ENCODE measurements around the gene LAMC3. TPM values are rescaled to one million over a fixed set of nuclear protein-coding genes. Genes with fewer than 3 reads are reported as not detected.

LAMC3 gene
- total RNA-seq, 1 experiment from 2014 or later = 0.36 TPM

GRCh38 chr9:130985606-130986162, 23.3 kb upstream of the LAMC3 start:
- no peaks in the 10 kb centered on the region for H3K9me3 ChIP-seq

DNA sequence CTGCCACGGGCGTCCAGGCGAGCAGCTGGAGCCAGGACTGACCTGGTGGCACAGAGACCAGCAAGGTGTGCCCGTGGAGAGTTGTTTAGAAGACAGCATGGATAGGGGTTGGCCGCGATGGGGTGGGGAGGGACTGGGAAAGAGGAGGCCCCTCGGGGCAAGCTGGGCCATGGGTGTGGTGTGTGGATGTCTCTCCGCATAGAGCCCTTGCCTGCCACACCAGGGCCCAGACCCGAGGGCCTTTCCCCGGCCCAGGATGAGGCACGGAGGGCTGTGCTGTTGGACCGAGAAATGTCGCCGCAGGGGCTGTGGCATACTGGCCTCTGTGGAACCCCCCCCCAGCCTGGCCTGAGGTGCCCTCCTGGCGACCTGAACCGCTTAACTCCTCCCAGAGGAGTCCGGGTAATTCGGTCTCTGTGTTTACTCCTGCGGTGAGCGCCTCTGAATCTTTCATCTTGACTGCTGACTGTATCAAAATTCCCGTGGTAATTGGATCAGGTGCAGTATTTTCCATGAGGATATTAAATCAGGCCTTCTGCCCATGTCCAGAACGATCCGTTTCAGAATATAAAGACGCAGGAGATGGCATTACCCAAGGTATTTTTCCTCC, 22.5 kb upstream of the LAMC3 start:
- Histone ChIP-seq H3K9me3 (no peaks in the 10 kb centered on the region), H3K36me3 (ENCODE audit: control insufficient read depth, insufficient read depth, low read length) (no peaks in the 10 kb centered on the region), H3K4me3 (ENCODE audit: low read depth, low read length) (no peak overlapping the region), H3K4me1 (no peaks in the 10 kb centered on the region), H3K27me3 (replicated peaks; ENCODE audit: control insufficient read depth, insufficient read depth, low read length) (no peaks in the 10 kb centered on the region)
- Mint-ChIP-seq H3K4me3 (ENCODE audit: unreplicated experiment) (no peak overlapping the region), H3K27ac (ENCODE audit: unreplicated experiment) (no peak overlapping the region), H3K4me1 (ENCODE audit: low read depth, unreplicated experiment) (no peaks in the 10 kb centered on the region), H3K27me3 (ENCODE audit: insufficient read depth, unreplicated experiment) (peaks cover 6% of the 10 kb centered on the region), H3K36me3 (ENCODE audit: insufficient read depth, unreplicated experiment) (no peaks in the 10 kb centered on the region), H3K9me3 (ENCODE audit: unreplicated experiment) (no peaks in the 10 kb centered on the region)
- no peak for DNase-seq
- TF ChIP-seq CTCF (IDR thresholded peaks at IDR 0.05; ENCODE audit: insufficient read depth in 1 of 2, low read depth in 1 of 2, low read length in 1 of 2, severe bottlenecking in 1 of 2, unreplicated experiment in 1 of 2) = no peak
- intact Hi-C loops (cut with micrococcal nuclease; ENCODE audit: unreplicated experiment) = no loop called here
- CTCF ChIA-PET = no interaction called here
- BruUV-seq (replicated peaks) = no TSS peak
- POLR2A ChIA-PET = no interaction called here

More at GRCh38 chr9:130985606-130986162, 23.3 kb upstream of the LAMC3 start:
- TF ChIP-seq CTCF (IDR thresholded peaks at IDR 0.05; ENCODE audit: insufficient read depth in 1 of 2, low read depth in 1 of 2, low read length in 1 of 2, severe bottlenecking in 1 of 2, unreplicated experiment in 1 of 2) = no peak
- intact Hi-C loops (cut with micrococcal nuclease; ENCODE audit: unreplicated experiment) = no loop called here
- no peaks in the 10 kb centered on the region for H3K27me3 ChIP-seq (replicated peaks; ENCODE audit: control insufficient read depth, insufficient read depth, low read length)
- H3K27me3 Mint-ChIP-seq (ENCODE audit: insufficient read depth, unreplicated experiment) = peaks cover 5% of the 10 kb centered on the region
- no peaks in the 10 kb centered on the region for H3K36me3 ChIP-seq (ENCODE audit: control insufficient read depth, insufficient read depth, low read length)
- no peaks in the 10 kb centered on the region for H3K4me1 Mint-ChIP-seq (ENCODE audit: low read depth, unreplicated experiment)
- no peak overlapping the region for H3K4me3 ChIP-seq (ENCODE audit: low read depth, low read length)
- DNase-seq = no peak
- H3K4me1 ChIP-seq = no peaks in the 10 kb centered on the region
- H3K27ac Mint-ChIP-seq (ENCODE audit: unreplicated experiment) = no peak overlapping the region
- CTCF ChIA-PET = no interaction called here
- no peak overlapping the region for H3K4me3 Mint-ChIP-seq (ENCODE audit: unreplicated experiment)
- BruUV-seq (replicated peaks) = no TSS peak
- POLR2A ChIA-PET = no interaction called here
- H3K36me3 Mint-ChIP-seq (ENCODE audit: insufficient read depth, unreplicated experiment) = no peaks in the 10 kb centered on the region
- no peaks in the 10 kb centered on the region for H3K9me3 Mint-ChIP-seq (ENCODE audit: unreplicated experiment)

DNA sequence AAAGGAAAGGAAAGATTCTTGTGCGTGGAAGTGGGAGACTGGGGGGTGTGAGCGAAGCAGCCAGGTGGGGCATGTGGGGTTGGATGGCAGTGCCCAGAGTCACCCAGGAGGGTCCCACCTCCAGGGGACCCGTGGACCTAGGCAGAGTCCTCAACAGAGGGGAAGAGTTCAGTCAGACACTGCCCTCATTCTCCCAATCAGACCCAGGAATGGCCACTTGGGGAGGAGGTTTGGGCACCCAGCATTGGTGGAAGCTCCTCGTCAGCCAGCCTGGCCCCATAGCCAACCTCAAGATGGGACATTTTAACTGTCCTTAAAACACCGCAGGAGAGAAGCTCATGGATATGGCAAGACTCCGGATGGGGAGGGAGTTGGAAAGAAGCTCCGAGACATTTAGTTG, 21.9 kb upstream of the LAMC3 start:
- no peaks in the 10 kb centered on the region for H3K36me3 ChIP-seq (ENCODE audit: control insufficient read depth, insufficient read depth, low read length)
- H3K4me1 Mint-ChIP-seq (ENCODE audit: low read depth, unreplicated experiment) = no peaks in the 10 kb centered on the region
- H3K9me3 Mint-ChIP-seq (ENCODE audit: unreplicated experiment) = no peaks in the 10 kb centered on the region
- intact Hi-C loops (cut with micrococcal nuclease; ENCODE audit: unreplicated experiment) = no loop called here
- no peaks in the 10 kb centered on the region for H3K36me3 Mint-ChIP-seq (ENCODE audit: insufficient read depth, unreplicated experiment)
- POLR2A ChIA-PET = no interaction called here
- no peak for TF ChIP-seq CTCF (IDR thresholded peaks at IDR 0.05; ENCODE audit: insufficient read depth in 1 of 2, low read depth in 1 of 2, low read length in 1 of 2, severe bottlenecking in 1 of 2, unreplicated experiment in 1 of 2)
- no peak overlapping the region for H3K4me3 Mint-ChIP-seq (ENCODE audit: unreplicated experiment)
- H3K9me3 ChIP-seq = no peaks in the 10 kb centered on the region
- no peak for DNase-seq
- H3K27me3 ChIP-seq (replicated peaks; ENCODE audit: control insufficient read depth, insufficient read depth, low read length) = no peaks in the 10 kb centered on the region
- CTCF ChIA-PET = no interaction called here
- no peaks in the 10 kb centered on the region for H3K4me1 ChIP-seq
- no peak overlapping the region for H3K27ac Mint-ChIP-seq (ENCODE audit: unreplicated experiment)
- peaks cover 8% of the 10 kb centered on the region for H3K27me3 Mint-ChIP-seq (ENCODE audit: insufficient read depth, unreplicated experiment)
- H3K4me3 ChIP-seq (ENCODE audit: low read depth, low read length) = no peak overlapping the region
- BruUV-seq (replicated peaks) = no TSS peak
